ENCODE data around the gene IRF2BP2. TPM values are rescaled to one million over a fixed set of nuclear protein-coding genes. Genes with fewer than 3 reads are reported as not detected.

IRF2BP2 gene
- total and polyA plus RNA-seq, 2 of the 13 experiments (the other 11 are each of a cell fraction or from before 2014, with no cell fraction given) = 140 to 147 TPM

GRCh38 chr1:234611847-234612351 lies 1.9 kb upstream of the IRF2BP2 start (continued):
- TF ChIP-seq NR3C1 (CRISPR knock-in tag; IDR thresholded peaks at IDR 0.05) = no peak
- TF ChIP-seq ATF5 (CRISPR knock-in tag; IDR thresholded peaks at IDR 0.05; ENCODE audit: low read depth) = no peak
- TF ChIP-seq ZBTB37 (CRISPR knock-in tag; IDR thresholded peaks at IDR 0.05) = no peak; the same call in 1 of the 2 replicates
- TF ChIP-seq NCOA5 (CRISPR knock-in tag; IDR thresholded peaks at IDR 0.05) = no peak
- no peak for TF ChIP-seq SNAPC5 (CRISPR knock-in tag; IDR thresholded peaks at IDR 0.05; ENCODE audit: borderline replicate concordance)
- TF ChIP-seq ZC3H4 (CRISPR knock-in tag; IDR thresholded peaks at IDR 0.05; ENCODE audit: borderline replicate concordance) = peak; percentile 100
- TF ChIP-seq RAD21 (CRISPR knock-in tag; IDR thresholded peaks at IDR 0.05) = peak; percentile 36; the same call in 1 of the 2 replicates
- TF ChIP-seq ZNF101 (CRISPR knock-in tag; IDR thresholded peaks at IDR 0.05; ENCODE audit: borderline replicate concordance, low read depth) = no peak
- no peak for TF ChIP-seq ZNF609 (CRISPR knock-in tag; IDR thresholded peaks at IDR 0.05; ENCODE audit: borderline replicate concordance)
- TF ChIP-seq ZNF12 (CRISPR knock-in tag; IDR thresholded peaks at IDR 0.05) = no peak
- no peak for TF ChIP-seq GATA4 (IDR thresholded peaks at IDR 0.05; ENCODE audit: borderline replicate concordance, low read depth)
- TF ChIP-seq KLF9 (CRISPR knock-in tag; IDR thresholded peaks at IDR 0.05; ENCODE audit: low read depth) = no peak
- peak; percentile 70 for TF ChIP-seq ZBTB21 (CRISPR knock-in tag; IDR thresholded peaks at IDR 0.05)
- TF ChIP-seq SOX13 (IDR thresholded peaks at IDR 0.05) = no peak
- TF ChIP-seq SOX13 (CRISPR knock-in tag; conservative IDR thresholded peaks at IDR 0.05 in 1 of 2, IDR thresholded peaks at IDR 0.05 in 1 of 2) = no peak
- no peak for TF ChIP-seq ZNF224 (CRISPR knock-in tag; IDR thresholded peaks at IDR 0.05)
- no peak for TF ChIP-seq SOX5 (CRISPR knock-in tag; IDR thresholded peaks at IDR 0.05; ENCODE audit: borderline replicate concordance)
- 0 out of 2 replicates have a peak, but pooled peaks have one; percentile 25 for TF ChIP-seq PLSCR1 (CRISPR knock-in tag; IDR thresholded peaks at IDR 0.05; ENCODE audit: borderline replicate concordance)
- no peak for TF ChIP-seq TP53 (CRISPR knock-in tag; conservative IDR thresholded peaks at IDR 0.05)
- TF ChIP-seq KLF13 (CRISPR knock-in tag; IDR thresholded peaks at IDR 0.05) = no peak
- TF ChIP-seq ZSCAN21 (CRISPR knock-in tag; IDR thresholded peaks at IDR 0.05; ENCODE audit: borderline replicate concordance) = no peak; the same call in 1 of the 2 replicates
- TF ChIP-seq ZNF839 (CRISPR knock-in tag; IDR thresholded peaks at IDR 0.05; ENCODE audit: borderline replicate concordance) = no peak
- no peak for TF ChIP-seq TCF7L2 (IDR thresholded peaks at IDR 0.05; ENCODE audit: low read depth, low read length)
- no peak for TF ChIP-seq SP1 (IDR thresholded peaks at IDR 0.05)
- no peak for TF ChIP-seq SP1 (CRISPR knock-in tag; IDR thresholded peaks at IDR 0.05)

All from HepG2 (cell line).